Esophagus muscularis mucosa (tissue), 4 donors: ENCODE measurements around the gene ZBTB32. TPM values are rescaled to one million over a fixed set of nuclear protein-coding genes. Genes with fewer than 3 reads are reported as not detected.

Source experiments
- DNase-seq: peaks from one replicate; pipeline ENCODE4 v3.0.0-alpha.2; 2017; ENCODE audit errors: extremely low spot score
- H3K27ac ChIP-seq, 4 donors: fragments of 200-600 bp; sonication (generic); replicated peaks in 1 of 4; 1 replicate in 3 of 4; 2 replicates in 1 of 4; pipeline ENCODE4 v1.5.1; 2016 to 2019; ENCODE audit warnings: mild to moderate bottlenecking in 1 of 4
- H3K27me3 ChIP-seq, 4 donors: fragments of 200-600 bp; sonication (generic); one replicate each; pipeline versions ENCODE4 v1.5.1 to v1.6.0; 2016 to 2019
- H3K36me3 ChIP-seq, 4 donors: fragments of 200-600 bp; sonication (generic); one replicate each; pipeline ENCODE4 v1.5.1; 2016 to 2019
- H3K4me1 ChIP-seq, 4 donors: fragments of 200-600 bp; sonication (generic); one replicate each; pipeline ENCODE4 v1.5.1; 2016 to 2019
- H3K4me3 ChIP-seq, 4 donors: fragments of 200-600 bp; sonication (generic); 1 replicate in 2 of 4; 2 replicates in 2 of 4; pipeline ENCODE4 v1.5.1; 2016 to 2019; ENCODE audit warnings: mild to moderate bottlenecking in 4 of 4, moderate library complexity in 1 of 4
- H3K9me3 ChIP-seq, 4 donors: fragments of 200-600 bp; sonication (generic); 1 replicate in 3 of 4; 2 replicates in 1 of 4; pipeline ENCODE4 v1.5.1; 2016 to 2019
- CTCF ChIP-seq, 3 experiments: fragments of 200-600 bp in 2 of 3; fragments of 450-650 bp in 1 of 3; sonication (generic) in 2 of 3; IDR thresholded peaks; one replicate each; pipeline ENCODE4 v1.5.1; 2017 to 2019; ENCODE audit warnings: antibody characterized with exemption in 3 of 3, mild to moderate bottlenecking in 2 of 3, moderate library complexity in 1 of 3
- EP300 ChIP-seq: sonication (generic); formaldehyde crosslinking; IDR thresholded peaks from one replicate; pipeline ENCODE4 v1.6.1; 2017; ENCODE audit warnings: antibody characterized with exemption
- POLR2A ChIP-seq: fragments of 450-650 bp; IDR thresholded peaks from one replicate; pipeline ENCODE4 v1.6.1; 2017; ENCODE audit warnings: antibody characterized with exemption, moderate library complexity, mild to moderate bottlenecking, low read depth
- POLR2AphosphoS5 ChIP-seq, 2 donors: sonication (generic); formaldehyde crosslinking; IDR thresholded peaks; one replicate each; pipeline ENCODE4 v1.6.1; 2017; ENCODE audit warnings: antibody characterized with exemption in 2 of 2
- WGBS: methylation state at CpG from one replicate; pipeline ENCODE4 v1.1.5; 2018; 5-methylcytosine and 5-hydroxymethylcytosine counted together
- intact Hi-C: fragments of 100-400 bp; cut with DNase I; formaldehyde crosslinking; loops from one replicate; pipeline ENCODE4 v1.15.1; 2023
- total RNA-seq, 4 donors: library from RNA; depleted of rRNA; stranded (reverse); fragments of >200 nt; gene quantifications; one replicate each; pipeline versions ENCODE4 v1.1.0 to v1.2.1, GENCODE V29; 2016

Gene ZBTB32
- total RNA-seq, 4 donors from 2014 or later: not detected

GRCh38 chr19:35729021-35729420 lies 24.7 kb downstream of the ZBTB32 start:
- WGBS: 88% methylated on average over 17 of the region's 18 CpGs
- H3K9me3 ChIP-seq: no peaks in the 10 kb centered on the region
- H3K4me1 ChIP-seq: no peaks in the 10 kb centered on the region
- TF ChIP-seq EP300 (no peak), POLR2A (no peak), CTCF (IDR thresholded peaks at IDR 0.05) (no peak), POLR2AphosphoS5 (IDR thresholded peaks at IDR 0.05) (no peak)
- no peak overlapping the region for H3K27ac ChIP-seq
- H3K27me3 ChIP-seq: no peaks in the 10 kb centered on the region
- no peak overlapping the region for H3K4me3 ChIP-seq
- H3K36me3 ChIP-seq: peaks cover 94 to 100% (median 99%) of the 10 kb centered on the region in 4 donors
- intact Hi-C loops: no loop called here
- no peak for DNase-seq

GRCh38 chr19:35729763-35730162 lies 25.4 kb downstream of the ZBTB32 start:
- no peak overlapping the region for H3K27ac ChIP-seq
- no peaks in the 10 kb centered on the region for H3K27me3 ChIP-seq
- intact Hi-C loops: no loop called here
- no peak for TF ChIP-seq POLR2AphosphoS5 (IDR thresholded peaks at IDR 0.05)
- no peak for TF ChIP-seq CTCF (IDR thresholded peaks at IDR 0.05)
- TF ChIP-seq POLR2A: no peak
- no peak for TF ChIP-seq EP300
- peaks cover 95 to 100% (median 99%) of the 10 kb centered on the region in 4 donors for H3K36me3 ChIP-seq
- WGBS: 88% methylated on average over 11 of the region's 11 CpGs
- H3K9me3 ChIP-seq: no peaks in the 10 kb centered on the region
- no peak overlapping the region for H3K4me3 ChIP-seq
- H3K4me1 ChIP-seq: no peaks in the 10 kb centered on the region
- DNase-seq: no peak

- H3K27ac ChIP-seq: no peak overlapping the region
- H3K9me3 ChIP-seq: no peaks in the 10 kb centered on the region
- no peaks in the 10 kb centered on the region for H3K4me1 ChIP-seq
- H3K27me3 ChIP-seq: no peaks in the 10 kb centered on the region
- 93% methylated on average over 18 of the region's 18 CpGs for WGBS
- peaks cover 93 to 100% (median 99%) of the 10 kb centered on the region in 4 donors for H3K36me3 ChIP-seq
- H3K4me3 ChIP-seq: no peak overlapping the region
- TF ChIP-seq POLR2AphosphoS5 (IDR thresholded peaks at IDR 0.05): no peak
- TF ChIP-seq POLR2A: no peak
- no peak for TF ChIP-seq CTCF (IDR thresholded peaks at IDR 0.05)
- no peak for TF ChIP-seq EP300
- DNase-seq: no peak
- intact Hi-C loops: no loop called here
Measured at GRCh38 chr19:35730326-35730725, 26.0 kb downstream of the ZBTB32 start.

- no peaks in the 10 kb centered on the region for H3K9me3 ChIP-seq
- peaks cover 85 to 100% (median 98%) of the 10 kb centered on the region in 4 donors for H3K36me3 ChIP-seq
- WGBS: 75% methylated on average over 9 of the region's 9 CpGs
- H3K4me3 ChIP-seq: no peak overlapping the region
- TF ChIP-seq CTCF (IDR thresholded peaks at IDR 0.05) (no peak), POLR2A (no peak)
- H3K27me3 ChIP-seq: no peaks in the 10 kb centered on the region
- intact Hi-C loops: no loop called here
- no peak for DNase-seq
- no peaks in the 10 kb centered on the region for H3K4me1 ChIP-seq
- no peak overlapping the region for H3K27ac ChIP-seq
Measured at GRCh38 chr19:35731353-35731752, 27.0 kb downstream of the ZBTB32 start.

GRCh38 chr19:35731779-35732405 lies 27.5 kb downstream of the ZBTB32 start:
- Histone ChIP-seq H3K4me1 (no peaks in the 10 kb centered on the region), H3K9me3 (no peaks in the 10 kb centered on the region), H3K27ac (no peak overlapping the region), H3K27me3 (no peaks in the 10 kb centered on the region), H3K4me3 (no peak overlapping the region), H3K36me3 (peaks cover 85 to 100% (median 98%) of the 10 kb centered on the region in 4 donors)
- 85% methylated on average over 20 of the region's 21 CpGs for WGBS
- intact Hi-C loops: no loop called here
- no peak for DNase-seq
- no peak for TF ChIP-seq EP300
- no peak for TF ChIP-seq POLR2A
- TF ChIP-seq CTCF (IDR thresholded peaks at IDR 0.05): no peak
- no peak for TF ChIP-seq POLR2AphosphoS5 (IDR thresholded peaks at IDR 0.05)
